D721Med (cell line): ENCODE measurements around the gene MGAT5B.
"Not testable (repeated sequence)": the region's sequence is repeated elsewhere in the genome, so short reads cannot be mapped to it uniquely, and the experiment has no call there.

ENCODE experiments used
- DNase-seq: peaks from one replicate; pipeline ENCODE4 v3.0.0; 2011; ENCODE audit warnings: low spot score; ENCODE audit not compliant: insufficient read length
- FAIRE-seq: peaks from 2 replicates; lab custom pipeline; 2011; peaks lifted over from hg19 to GRCh38; lab: Jason Lieb, UNC
- TF ChIP-seq, protein P1 (sequence below): IDR thresholded peaks from 2 replicates; pipeline ENCODE4 v1.5.1; 2012; ENCODE audit warnings: mild to moderate bottlenecking, control low read depth; ENCODE audit not compliant: insufficient read depth; ENCODE audit errors: missing control alignments

MGAT5B gene

DNA sequence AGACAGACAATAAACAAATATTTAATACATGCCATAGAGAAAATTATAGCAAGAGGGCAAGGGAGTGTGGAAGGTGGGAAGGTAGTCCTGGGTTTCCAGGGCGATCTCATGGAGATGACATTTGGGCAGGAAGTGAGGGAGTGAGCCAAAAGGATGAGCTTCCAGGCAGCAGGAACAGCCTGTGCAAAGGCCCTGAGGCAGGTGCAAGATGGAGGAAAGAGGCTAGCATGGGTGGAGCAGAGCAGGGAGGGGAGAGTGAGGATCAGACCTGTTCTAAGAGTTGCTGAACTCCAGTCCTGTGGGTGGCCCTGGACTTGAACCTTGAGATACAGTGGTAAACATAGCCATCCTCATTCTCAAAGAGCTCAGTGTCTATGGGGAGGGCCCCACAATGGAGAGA lies 94.7 kb downstream of the MGAT5B start:
- no peak for FAIRE-seq
- no peak for DNase-seq
- TF ChIP-seq, protein P1, sequence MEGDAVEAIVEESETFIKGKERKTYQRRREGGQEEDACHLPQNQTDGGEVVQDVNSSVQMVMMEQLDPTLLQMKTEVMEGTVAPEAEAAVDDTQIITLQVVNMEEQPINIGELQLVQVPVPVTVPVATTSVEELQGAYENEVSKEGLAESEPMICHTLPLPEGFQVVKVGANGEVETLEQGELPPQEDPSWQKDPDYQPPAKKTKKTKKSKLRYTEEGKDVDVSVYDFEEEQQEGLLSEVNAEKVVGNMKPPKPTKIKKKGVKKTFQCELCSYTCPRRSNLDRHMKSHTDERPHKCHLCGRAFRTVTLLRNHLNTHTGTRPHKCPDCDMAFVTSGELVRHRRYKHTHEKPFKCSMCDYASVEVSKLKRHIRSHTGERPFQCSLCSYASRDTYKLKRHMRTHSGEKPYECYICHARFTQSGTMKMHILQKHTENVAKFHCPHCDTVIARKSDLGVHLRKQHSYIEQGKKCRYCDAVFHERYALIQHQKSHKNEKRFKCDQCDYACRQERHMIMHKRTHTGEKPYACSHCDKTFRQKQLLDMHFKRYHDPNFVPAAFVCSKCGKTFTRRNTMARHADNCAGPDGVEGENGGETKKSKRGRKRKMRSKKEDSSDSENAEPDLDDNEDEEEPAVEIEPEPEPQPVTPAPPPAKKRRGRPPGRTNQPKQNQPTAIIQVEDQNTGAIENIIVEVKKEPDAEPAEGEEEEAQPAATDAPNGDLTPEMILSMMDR, result no peak

DNA sequence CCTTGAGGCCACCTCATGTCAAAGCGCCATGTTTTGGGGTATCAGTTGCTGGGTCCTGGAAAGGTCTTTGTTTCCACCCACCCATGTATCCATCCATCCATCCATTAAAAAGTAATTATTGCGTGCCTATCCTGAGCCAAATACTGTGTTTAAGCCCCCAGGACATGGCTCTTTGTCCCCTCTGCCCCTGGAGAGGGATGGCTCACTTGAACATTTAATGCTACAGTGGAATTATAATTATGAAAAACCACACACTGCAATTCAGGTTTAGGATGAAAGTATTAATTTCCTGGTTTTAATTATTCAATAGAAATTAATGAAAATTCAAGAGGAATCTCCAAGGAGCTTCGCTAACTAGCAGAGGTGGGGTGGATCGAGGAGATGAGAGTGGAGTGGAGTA lies 97.8 kb downstream of the MGAT5B start:
- TF ChIP-seq, protein P1, result no peak
- DNase-seq, result no peak
- no peak for FAIRE-seq

DNA sequence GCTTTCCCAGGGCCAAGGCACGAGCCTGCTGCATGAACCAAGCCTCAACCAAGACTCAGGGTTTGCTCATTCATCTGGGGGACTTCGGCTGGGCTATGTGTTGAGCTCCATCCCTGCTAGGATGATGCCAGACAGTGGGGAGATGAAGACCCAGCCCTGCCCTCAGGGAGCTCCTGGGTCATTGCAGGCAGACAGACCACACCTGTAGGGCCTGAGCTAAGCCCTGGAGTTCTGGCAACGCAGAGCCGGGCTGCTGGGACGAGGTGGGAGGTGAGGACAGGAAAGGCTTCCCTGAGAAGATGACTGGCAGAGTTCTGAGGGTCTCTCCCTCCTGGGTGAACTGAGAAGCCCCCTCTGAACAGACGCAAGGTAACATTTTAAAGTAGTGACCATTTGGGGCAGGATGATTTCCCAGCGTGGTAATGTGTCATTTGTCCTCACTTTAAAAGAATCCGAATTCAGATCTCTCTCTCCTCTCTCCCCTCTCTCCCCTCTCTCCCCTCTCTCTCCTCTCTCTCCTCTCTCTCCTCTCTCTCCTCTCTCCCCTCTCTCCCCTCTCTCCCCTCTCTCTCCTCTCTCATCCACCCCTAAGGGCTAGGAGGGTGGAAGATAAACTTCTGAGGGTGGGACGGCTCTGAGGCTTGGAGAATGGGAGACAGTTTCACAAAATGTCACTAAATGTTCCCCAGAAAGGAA lies 98.4 kb downstream of the MGAT5B start:
- DNase-seq (no peak), FAIRE-seq (no peak)
- TF ChIP-seq, protein P1, result no peak

DNA sequence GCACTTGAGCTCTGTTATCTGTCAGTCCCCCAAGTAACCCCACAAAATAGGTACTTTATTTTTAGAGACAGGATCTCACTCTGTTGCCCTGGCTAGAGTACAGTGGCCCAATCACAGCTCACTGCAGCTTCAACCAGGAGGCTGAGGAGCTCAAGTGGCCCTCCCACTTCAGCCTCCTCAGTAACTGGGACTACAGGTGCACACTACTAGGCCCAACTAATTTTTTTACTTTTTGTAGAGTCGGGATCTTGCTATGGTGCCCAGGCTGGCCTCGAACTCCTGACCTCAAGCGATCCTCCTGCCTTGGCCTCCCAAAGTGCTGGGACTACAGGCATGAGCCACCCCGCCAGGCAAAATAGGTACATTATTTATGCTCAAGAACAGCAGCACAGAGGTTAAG lies 99.6 kb downstream of the MGAT5B start:
- FAIRE-seq (no peak), DNase-seq (no peak)
- TF ChIP-seq, protein P1, result no peak

DNA sequence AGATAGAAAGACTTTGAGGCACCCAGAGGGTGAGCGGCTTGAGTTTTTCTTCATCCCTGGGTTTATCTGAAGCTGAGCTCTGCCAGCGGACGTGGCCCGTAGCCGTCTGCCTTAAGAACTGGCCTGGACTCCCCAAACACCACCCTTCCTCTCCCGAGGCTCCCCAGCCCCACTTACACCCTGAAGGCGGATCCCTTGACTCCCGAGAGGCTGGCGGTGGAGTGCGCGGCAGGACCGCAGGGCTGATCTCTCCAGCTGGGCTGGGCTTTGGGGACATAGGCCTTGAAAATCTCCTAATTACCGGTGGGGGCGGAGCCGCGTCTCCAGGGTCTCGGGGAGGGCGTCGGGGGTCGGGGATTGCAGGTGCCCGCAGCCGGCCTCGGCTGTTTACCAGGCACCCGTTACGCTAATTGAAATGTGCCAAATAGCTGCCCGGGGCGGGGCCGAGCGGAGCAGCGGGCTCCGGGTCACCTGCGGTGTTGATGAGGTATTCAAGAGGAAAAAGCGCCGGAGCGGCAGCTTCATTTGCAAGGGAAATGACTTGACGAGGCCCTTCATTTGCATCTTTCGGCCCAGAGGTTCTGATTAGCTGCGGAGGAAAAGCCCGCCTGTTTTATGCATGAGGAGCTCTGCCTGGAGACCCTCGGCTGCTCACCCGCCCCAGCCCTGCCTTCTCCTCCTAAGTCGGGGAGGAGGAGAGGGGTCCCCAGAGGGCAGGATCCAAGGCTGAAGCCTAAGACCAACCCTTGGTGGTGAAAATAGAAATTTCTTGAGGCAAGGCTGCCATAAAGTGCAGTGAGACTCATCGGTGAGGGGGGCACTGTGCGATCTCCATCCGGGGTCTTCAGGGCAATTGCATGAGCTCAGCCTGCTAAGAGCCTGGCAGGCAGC lies 100.7 kb downstream of the MGAT5B start:
- TF ChIP-seq, protein P1, result no peak
- FAIRE-seq (no peak), DNase-seq (no peak)

DNA sequence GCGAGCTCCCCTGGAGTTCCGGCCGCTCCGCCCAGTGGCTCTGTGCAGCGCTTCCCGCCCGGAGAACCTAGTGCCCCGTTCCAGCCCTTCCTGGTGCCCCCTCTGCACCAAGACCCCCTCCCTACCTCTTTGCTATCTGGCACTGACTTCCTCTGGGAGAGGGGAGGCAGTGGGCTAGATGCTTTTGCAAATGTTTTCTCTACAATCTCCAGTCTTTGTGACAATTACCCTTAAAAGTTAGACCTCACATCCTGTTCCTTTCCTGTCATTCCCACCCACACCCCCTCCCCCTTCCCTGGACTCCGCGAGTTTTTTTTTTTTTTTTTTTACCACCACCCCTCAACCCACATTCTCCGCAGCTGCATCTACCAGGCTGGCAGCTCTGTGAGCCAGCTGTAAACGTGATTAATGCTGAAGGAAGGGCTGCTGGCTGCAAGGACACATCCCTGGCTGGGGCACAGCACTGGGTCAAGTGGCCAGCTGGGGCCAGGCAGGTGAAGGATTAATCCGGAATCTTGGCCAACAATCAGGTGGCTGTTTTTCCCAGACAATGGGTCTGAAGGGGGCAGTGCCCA lies 101.5 kb downstream of the MGAT5B start:
- TF ChIP-seq, protein P1, result no peak
- DNase-seq (no peak), FAIRE-seq (no peak)

DNA sequence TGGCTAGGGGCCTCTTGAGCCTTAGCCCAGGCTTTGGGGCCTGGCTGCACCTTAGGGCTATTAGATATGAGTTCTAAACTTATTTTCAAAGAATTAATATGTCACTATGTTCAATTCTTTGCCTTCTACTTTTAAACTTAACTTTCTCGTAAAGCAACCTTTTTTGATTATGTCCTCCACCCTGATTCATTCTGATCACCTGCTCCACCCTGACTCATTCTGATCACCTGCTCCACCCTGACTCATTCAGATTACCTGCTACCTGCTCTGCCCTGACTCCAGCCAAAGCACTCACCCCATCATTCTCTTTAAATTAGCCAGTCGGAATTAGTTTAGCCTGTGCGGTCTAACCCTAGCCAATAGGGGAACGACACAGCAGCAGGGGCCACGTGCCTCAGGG lies 102.0 kb downstream of the MGAT5B start:
- FAIRE-seq, result not testable (repeated sequence)

More for the DNA sequence above, 102.0 kb downstream of the MGAT5B start:
- DNase-seq, result not testable (repeated sequence)
